GF-D8 (cell line): ENCODE data around the gene GALNT18.

Experiments used
- DNase-seq: peaks from one replicate; lab custom pipeline; 2025; lab: John Stamatoyannopoulos, UW

The GALNT18 gene

DNA sequence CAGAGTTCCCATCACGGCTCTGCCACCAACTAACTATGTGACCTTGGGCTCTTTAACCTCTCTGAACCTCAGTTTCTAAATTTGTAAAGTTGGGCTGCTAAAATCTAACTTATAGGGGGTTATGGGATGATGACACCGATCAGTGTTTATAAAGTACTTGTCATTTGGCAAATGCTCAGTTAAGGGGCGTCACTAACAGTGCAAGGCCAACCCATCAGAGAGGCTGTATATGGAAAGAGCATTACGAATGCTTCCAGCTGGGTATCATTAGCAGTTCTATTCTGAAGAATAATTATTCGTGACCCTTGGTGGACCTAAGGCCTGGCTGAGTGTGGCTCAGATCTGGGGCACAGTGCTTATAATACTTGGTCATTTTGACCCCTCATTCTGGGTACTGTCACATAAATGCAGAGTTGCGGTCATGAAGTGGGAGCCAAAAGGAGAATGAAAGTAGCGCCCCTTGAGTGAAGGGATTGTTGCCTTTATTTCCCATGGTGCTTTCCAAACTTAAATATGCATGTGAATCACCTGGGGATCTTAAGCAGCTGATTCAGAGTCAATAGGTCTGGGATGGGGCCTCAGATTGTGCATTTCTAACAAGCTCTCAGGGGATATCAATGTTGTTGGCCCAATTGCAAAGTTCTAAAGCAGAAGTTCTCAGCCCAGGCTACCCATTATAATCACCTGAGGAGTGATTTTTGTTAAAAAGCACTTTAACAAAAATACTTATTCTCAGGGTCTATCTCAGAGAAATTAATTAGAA lies 384.6 kb downstream of the GALNT18 start:
- DNase-seq = no peak

DNA sequence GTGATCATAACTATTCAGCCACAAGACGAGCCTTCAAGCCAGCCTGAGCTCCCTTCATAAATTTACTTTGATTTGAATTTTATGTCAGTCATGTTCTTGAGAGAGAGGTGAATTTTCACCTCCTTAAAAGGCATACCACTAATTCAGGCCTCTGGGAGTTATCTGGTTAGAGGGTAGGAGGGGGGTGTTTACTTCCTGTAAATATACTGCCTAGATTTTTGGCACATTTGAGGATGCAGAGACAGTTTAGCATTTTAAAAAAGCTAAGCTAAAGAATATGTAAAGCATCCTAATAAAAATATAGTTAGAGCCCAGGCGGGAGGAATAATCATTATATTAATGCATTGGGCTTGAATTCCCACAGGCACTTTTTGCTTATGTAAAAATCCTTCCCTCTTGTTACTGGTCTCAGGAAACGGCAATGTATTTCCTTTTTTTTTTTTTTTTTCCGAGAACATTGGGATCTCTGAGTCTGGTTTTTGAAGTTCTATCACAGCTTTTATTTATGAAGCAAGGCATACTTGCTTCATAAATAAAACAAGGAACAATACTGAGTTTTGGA lies 385.2 kb downstream of the GALNT18 start:
- DNase-seq = no peak

DNA sequence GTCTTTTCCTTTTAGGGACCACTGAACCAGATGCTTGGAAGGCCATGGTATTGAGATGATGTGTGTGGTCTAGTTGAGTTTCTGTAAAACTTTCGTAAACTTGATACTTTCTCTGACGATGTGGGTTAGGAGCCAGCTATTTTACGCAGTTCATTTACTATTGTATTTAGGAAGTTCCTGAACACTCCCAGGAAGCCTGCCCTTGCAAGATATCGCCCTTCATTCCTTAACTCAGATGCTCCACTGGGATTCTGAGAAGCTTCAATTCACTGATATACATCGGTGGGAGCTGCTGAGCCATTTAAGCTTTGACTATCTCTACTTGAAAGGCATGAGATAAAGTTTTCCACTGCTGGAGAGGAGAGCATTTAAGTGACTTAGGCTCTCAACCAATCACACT lies 390.0 kb downstream of the GALNT18 start:
- no peak for DNase-seq

DNA sequence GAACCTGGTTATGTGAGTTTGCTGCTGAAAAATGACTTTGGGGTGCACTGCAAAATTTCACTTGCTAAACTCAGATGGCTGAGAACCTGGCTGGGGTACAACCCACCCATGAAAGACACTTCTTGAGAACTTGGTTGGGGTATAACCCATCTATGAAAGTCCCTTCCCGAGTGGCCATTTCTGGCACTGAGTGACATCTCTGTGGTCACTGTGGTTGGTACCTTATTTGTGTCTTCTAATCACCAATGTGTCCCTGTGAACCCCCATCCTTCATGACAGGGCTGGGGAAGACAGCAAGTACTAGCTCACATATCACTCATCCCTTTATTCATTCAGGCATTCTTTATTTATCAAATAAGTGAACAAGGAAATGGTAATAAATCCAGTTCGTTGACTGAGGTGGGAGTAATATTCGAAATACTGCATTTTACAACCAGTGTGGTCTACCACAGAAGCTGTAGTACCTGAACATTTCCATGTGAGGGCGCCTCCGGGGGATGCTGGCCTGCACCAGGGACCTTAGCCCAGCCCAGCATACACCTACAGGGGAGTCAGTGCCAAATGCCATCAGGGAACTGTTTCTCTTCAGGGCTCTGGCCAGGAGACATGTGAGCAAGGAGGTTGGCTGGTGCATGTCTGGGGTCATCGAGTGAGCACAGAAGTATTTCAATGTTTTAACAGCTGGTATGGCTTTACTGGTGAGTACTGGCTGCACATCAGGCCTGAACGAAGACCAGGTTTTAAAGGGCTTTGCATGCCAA lies 390.8 kb downstream of the GALNT18 start:
- no peak for DNase-seq

DNA sequence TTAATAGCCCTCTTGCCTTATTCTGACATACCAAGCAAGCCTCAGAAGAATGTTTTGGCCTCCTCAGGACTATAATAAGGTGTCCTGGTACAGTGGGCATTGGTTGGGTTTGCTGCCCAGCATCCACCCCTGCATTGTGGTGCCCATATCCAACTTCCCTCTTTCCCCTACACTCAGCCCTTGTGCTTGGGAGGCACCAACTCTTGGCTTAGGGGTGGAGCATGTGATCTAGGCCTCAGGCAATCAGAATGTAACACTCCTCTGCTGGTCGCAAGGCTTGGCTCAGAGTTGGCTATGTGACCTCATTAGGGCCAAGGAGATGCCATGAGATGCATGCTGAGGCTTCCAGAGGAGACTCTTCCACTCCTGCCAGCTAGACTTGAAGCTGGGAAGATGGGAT lies 391.7 kb downstream of the GALNT18 start:
- no peak for DNase-seq

DNA sequence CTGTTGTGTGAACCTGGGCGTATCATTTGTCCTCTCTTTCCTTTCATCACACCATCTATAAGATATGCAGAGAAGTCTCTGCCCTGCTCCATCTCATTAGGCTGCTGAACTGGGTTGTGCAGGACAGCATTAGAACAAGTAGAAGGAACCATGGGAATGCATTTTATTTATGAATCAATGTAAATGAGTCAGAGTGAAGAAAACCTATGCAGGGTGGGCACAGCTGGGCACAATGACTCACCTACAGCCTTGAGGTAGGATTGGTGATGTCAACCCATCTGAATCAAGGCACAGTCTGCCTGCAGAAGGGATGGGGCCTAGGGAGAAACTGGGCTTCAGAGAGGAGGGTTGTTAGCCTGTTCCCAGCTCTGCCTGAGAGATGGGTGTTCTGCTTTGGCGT lies 392.2 kb downstream of the GALNT18 start:
- no peak for DNase-seq

DNA sequence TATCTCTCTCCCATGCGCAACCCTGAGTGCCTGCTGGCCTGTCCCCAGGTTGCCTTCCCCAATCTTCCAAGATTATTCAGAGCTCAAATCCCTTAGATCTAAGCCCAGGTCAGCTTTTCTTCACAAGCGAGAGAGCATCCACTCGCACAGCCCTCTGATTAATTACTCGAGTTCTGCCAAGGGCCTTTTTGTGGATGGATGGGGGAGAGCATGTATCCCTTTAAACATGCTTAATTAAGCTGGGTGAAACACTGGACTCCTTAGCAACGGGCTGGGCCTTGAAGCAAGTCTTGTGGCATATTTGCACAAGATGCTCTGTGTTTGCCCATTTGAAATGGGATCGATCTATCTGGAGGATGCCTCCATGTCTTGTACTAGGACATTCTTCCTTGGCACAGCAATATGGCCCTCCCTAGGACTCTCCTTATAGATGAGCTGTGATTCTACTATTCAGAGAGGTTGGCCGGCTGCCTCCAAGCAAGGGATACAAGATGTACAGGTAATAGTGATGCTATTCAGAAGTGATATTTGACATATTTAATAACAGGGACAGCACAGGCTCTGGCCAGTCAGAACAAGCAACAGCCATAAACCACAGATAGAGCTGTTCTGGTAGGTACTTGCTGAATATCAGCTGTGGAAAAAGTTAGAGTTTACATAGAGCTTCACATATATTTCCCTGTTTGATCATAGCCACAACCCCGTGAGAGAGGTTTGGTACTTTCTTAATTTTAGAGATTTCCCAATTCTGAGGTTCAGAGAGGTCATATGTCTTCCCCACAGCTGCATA lies 394.3 kb downstream of the GALNT18 start:
- no peak for DNase-seq
